HG03432 (cell line): ENCODE data around the gene DENND5B.
"Not testable (repeated sequence)": the region's sequence is repeated elsewhere in the genome, so short reads cannot be mapped to it uniquely, and the experiment has no call there.

Experiments
- ATAC-seq: cut with Tn5 transposase; IDR thresholded peaks from one replicate; pipeline ENCODE4 v1.9.1; 2021; ENCODE audit warnings: mild to moderate bottlenecking, moderate library complexity; ENCODE audit not compliant: unreplicated experiment

The DENND5B gene

GRCh38 chr12:31388713-31389112 lies 202.2 kb downstream of the DENND5B start:
- ATAC-seq, result no peak

- ATAC-seq, result no peak
These were observed 203.5 kb downstream of the DENND5B start for GRCh38 chr12:31387466-31387865.

GRCh38 chr12:31387011-31387410 lies 203.9 kb downstream of the DENND5B start:
- no peak for ATAC-seq

- ATAC-seq, result no peak
These were observed 204.6 kb downstream of the DENND5B start for GRCh38 chr12:31386364-31386777.

GRCh38 chr12:31377210-31377609 lies 213.7 kb downstream of the DENND5B start:
- not testable (repeated sequence) for ATAC-seq

- not testable (repeated sequence) for ATAC-seq
These were observed 215.5 kb downstream of the DENND5B start for GRCh38 chr12:31375422-31375821.

GRCh38 chr12:31371256-31371620 lies 219.7 kb downstream of the DENND5B start:
- ATAC-seq, result no peak

GRCh38 chr12:31370531-31371255 lies 220.2 kb downstream of the DENND5B start:
- no peak for ATAC-seq

GRCh38 chr12:31369712-31370521 lies 221.0 kb downstream of the DENND5B start:
- no peak for ATAC-seq

- ATAC-seq, result no peak
These were observed 222.1 kb downstream of the DENND5B start for GRCh38 chr12:31368666-31369361.

GRCh38 chr12:31366104-31366621 lies 224.8 kb downstream of the DENND5B start:
- no peak for ATAC-seq

GRCh38 chr12:31363831-31364230 lies 227.1 kb downstream of the DENND5B start:
- no peak for ATAC-seq

- ATAC-seq, result peak; percentile 11
These were observed 227.5 kb downstream of the DENND5B start for GRCh38 chr12:31363416-31363809.

- ATAC-seq, result peak; percentile 79
These were observed 228.0 kb downstream of the DENND5B start for GRCh38 chr12:31362759-31363415.

GRCh38 chr12:31362115-31362758 lies 228.7 kb downstream of the DENND5B start:
- ATAC-seq, result peak; percentile 40

GRCh38 chr12:31361730-31362114 lies 229.2 kb downstream of the DENND5B start:
- ATAC-seq, result no peak

GRCh38 chr12:31355747-31356107 lies 235.2 kb downstream of the DENND5B start:
- ATAC-seq, result no peak

GRCh38 chr12:31353750-31354708 lies 236.9 kb downstream of the DENND5B start:
- ATAC-seq, result no peak

GRCh38 chr12:31346267-31346666 lies 244.7 kb downstream of the DENND5B start:
- ATAC-seq, result no peak
